Endodermal cell (in vitro differentiated cells): ENCODE results near the gene SESN3. TPM values are rescaled to one million over a fixed set of nuclear protein-coding genes. Genes with fewer than 3 reads are reported as not detected.

ENCODE experiments used
- DNase-seq: peaks from one replicate; pipeline ENCODE4 v3.0.0-alpha.2; 2017
- H3K27ac ChIP-seq: 2 replicates; pipeline ENCODE4 v1.5.1; 2013; ENCODE audit warnings: mild to moderate bottlenecking, low read depth, low read length, moderate library complexity
- H3K27me3 ChIP-seq: 2 replicates; pipeline ENCODE4 v1.6.1; 2013; ENCODE audit warnings: mild to moderate bottlenecking, low read length, moderate library complexity; ENCODE audit not compliant: insufficient read depth, control insufficient read depth, poor library complexity, severe bottlenecking
- H3K36me3 ChIP-seq: 2 replicates; pipeline ENCODE4 v1.7.0; 2013; ENCODE audit warnings: mild to moderate bottlenecking, low read length, moderate library complexity; ENCODE audit not compliant: control insufficient read depth, insufficient read depth
- H3K4me1 ChIP-seq: one replicate; pipeline ENCODE4 v1.7.0; 2013; ENCODE audit warnings: low read length; ENCODE audit not compliant: control insufficient read depth, insufficient read depth
- H3K4me3 ChIP-seq: 2 replicates; pipeline ENCODE4 v1.5.1; 2013; ENCODE audit warnings: mild to moderate bottlenecking, low read length, moderate library complexity
- H3K9ac ChIP-seq: 2 replicates; pipeline ENCODE4 v1.6.1; 2013; ENCODE audit warnings: mild to moderate bottlenecking, low read length, moderate library complexity; ENCODE audit not compliant: poor library complexity, severe bottlenecking; ENCODE audit errors: extremely low read depth
- H3K9me3 ChIP-seq: 2 replicates; pipeline ENCODE4 v1.6.1; 2013; ENCODE audit warnings: mild to moderate bottlenecking, low read length, moderate library complexity; ENCODE audit not compliant: control insufficient read depth
- H3K27ac Mint-ChIP-seq: 2 replicates; pipeline ENCODE4 v1.8.0; 2020; ENCODE audit warnings: mixed read lengths
- H3K27me3 Mint-ChIP-seq: 2 replicates; pipeline ENCODE4 v1.8.0; 2021; ENCODE audit warnings: mild to moderate bottlenecking, mixed read lengths; ENCODE audit not compliant: insufficient read depth
- H3K36me3 Mint-ChIP-seq: 2 replicates; pipeline ENCODE4 v1.8.0; 2020; ENCODE audit warnings: low read depth, mixed read lengths
- H3K4me1 Mint-ChIP-seq: 2 replicates; pipeline ENCODE4 v1.8.0; 2020; ENCODE audit warnings: mixed read lengths
- H3K4me3 Mint-ChIP-seq: 2 replicates; pipeline ENCODE4 v1.8.0; 2020; ENCODE audit warnings: mild to moderate bottlenecking, moderate library complexity, mixed read lengths
- H3K9me3 Mint-ChIP-seq: 2 replicates; pipeline ENCODE4 v1.8.0; 2020; ENCODE audit warnings: mild to moderate bottlenecking, mixed read lengths
- WGBS, 2 experiments: methylation state at CpG; one replicate each; pipeline versions ENCODE4 v1.1.5 to v1.1.7; 2013; ENCODE audit warnings: missing lambda C conversion rate in 2 of 2, mixed read lengths in 1 of 2; ENCODE audit not compliant: insufficient coverage in 1 of 2, insufficient read length in 1 of 2; 5-methylcytosine and 5-hydroxymethylcytosine counted together
- total RNA-seq, 2 donors: library from RNA; stranded (reverse); fragmentation: NEBNext Ultra II Directional in 1 of 2; extraction: Animal tissue kit (Norgen Biotek cat#: 25700) in 1 of 2; gene quantifications; 2 replicates in 1 of 2; 3 replicates in 1 of 2; pipeline ENCODE4 v1.2.1, GENCODE V29; 2021
- TF ChIP-seq, protein P1 (sequence below): fragments of 200-600 bp; sonication (generic); conservative IDR thresholded peaks from 2 replicates; pipeline ENCODE4 v1.5.0; 2021; ENCODE audit warnings: antibody characterized with exemption, mild to moderate bottlenecking

SESN3 gene
- total RNA-seq, 2 donors from 2014 or later, result 33.6 to 43.1 TPM

DNA sequence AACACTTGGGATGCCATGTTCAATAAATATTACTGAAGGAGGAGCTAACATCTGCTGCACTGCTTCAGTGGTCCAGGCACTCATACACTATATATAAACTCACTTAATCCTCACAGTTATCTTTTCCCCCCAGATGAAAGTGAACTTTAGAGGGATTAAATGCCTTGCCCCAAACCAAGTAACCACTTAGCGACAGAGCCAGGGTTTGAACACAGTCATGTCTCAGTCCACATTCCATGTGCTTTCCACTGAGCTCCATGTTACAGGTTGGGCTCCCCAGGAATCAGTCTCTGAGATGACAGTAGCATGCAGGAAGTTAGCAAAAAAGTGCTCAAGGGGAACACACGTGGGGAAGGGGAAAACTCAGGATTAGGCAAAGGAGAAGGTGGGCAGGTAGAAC is 82.1 kb downstream of the SESN3 start:
- H3K27me3 ChIP-seq, result peaks cover 50% of the 10 kb centered on the region

DNA sequence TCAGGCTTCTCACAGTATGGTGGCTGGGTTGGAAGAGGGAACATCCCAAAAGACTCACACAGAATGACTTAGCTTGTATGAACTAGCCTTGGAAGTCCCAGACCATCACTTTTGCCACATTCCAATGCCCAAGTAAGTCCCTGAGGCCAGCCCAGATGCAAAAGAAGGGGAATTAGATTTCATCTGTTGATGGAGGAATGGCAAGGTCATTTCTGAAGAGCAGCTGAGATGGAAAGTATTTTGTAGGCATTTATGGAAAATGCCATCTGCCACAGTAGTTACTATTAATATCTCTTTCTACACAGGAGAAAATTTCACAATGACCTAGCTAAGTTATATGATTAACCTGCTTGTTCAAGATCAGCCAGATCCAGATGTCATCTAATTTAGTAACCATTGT is 82.6 kb downstream of the SESN3 start:
- H3K27ac ChIP-seq, result no peak overlapping the region
- H3K4me1 Mint-ChIP-seq, result peaks cover 25% of the 10 kb centered on the region
- no peak for DNase-seq
- no peak overlapping the region for H3K4me3 Mint-ChIP-seq
- no peaks in the 10 kb centered on the region for H3K9me3 Mint-ChIP-seq
- H3K9me3 ChIP-seq, result no peaks in the 10 kb centered on the region
- peaks cover 61% of the 10 kb centered on the region for H3K27me3 Mint-ChIP-seq
- H3K9ac ChIP-seq, result no peak overlapping the region
- peaks cover 55% of the 10 kb centered on the region for H3K27me3 ChIP-seq
- no peaks in the 10 kb centered on the region for H3K36me3 ChIP-seq
- H3K4me3 ChIP-seq, result no peak overlapping the region
- no peak overlapping the region for H3K27ac Mint-ChIP-seq
- TF ChIP-seq, protein P1, sequence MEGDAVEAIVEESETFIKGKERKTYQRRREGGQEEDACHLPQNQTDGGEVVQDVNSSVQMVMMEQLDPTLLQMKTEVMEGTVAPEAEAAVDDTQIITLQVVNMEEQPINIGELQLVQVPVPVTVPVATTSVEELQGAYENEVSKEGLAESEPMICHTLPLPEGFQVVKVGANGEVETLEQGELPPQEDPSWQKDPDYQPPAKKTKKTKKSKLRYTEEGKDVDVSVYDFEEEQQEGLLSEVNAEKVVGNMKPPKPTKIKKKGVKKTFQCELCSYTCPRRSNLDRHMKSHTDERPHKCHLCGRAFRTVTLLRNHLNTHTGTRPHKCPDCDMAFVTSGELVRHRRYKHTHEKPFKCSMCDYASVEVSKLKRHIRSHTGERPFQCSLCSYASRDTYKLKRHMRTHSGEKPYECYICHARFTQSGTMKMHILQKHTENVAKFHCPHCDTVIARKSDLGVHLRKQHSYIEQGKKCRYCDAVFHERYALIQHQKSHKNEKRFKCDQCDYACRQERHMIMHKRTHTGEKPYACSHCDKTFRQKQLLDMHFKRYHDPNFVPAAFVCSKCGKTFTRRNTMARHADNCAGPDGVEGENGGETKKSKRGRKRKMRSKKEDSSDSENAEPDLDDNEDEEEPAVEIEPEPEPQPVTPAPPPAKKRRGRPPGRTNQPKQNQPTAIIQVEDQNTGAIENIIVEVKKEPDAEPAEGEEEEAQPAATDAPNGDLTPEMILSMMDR, result no peak
- H3K36me3 Mint-ChIP-seq, result no peaks in the 10 kb centered on the region
- no peaks in the 10 kb centered on the region for H3K4me1 ChIP-seq

More for the DNA sequence above, 82.1 kb downstream of the SESN3 start:
- 55 to 62% methylated on average over 2 of the region's 2 CpGs for WGBS, 2 experiments
- no peak for DNase-seq
- H3K9me3 ChIP-seq, result no peaks in the 10 kb centered on the region
- no peaks in the 10 kb centered on the region for H3K9me3 Mint-ChIP-seq
- H3K36me3 Mint-ChIP-seq, result no peaks in the 10 kb centered on the region
- peaks cover 56% of the 10 kb centered on the region for H3K27me3 Mint-ChIP-seq
- H3K4me1 Mint-ChIP-seq, result peaks cover 22% of the 10 kb centered on the region
- no peaks in the 10 kb centered on the region for H3K4me1 ChIP-seq
- no peak overlapping the region for H3K9ac ChIP-seq
- TF ChIP-seq, protein P1, result no peak
- no peak overlapping the region for H3K27ac ChIP-seq
- no peaks in the 10 kb centered on the region for H3K36me3 ChIP-seq
- H3K27ac Mint-ChIP-seq, result no peak overlapping the region
- no peak overlapping the region for H3K4me3 Mint-ChIP-seq
- H3K4me3 ChIP-seq, result no peak overlapping the region

DNA sequence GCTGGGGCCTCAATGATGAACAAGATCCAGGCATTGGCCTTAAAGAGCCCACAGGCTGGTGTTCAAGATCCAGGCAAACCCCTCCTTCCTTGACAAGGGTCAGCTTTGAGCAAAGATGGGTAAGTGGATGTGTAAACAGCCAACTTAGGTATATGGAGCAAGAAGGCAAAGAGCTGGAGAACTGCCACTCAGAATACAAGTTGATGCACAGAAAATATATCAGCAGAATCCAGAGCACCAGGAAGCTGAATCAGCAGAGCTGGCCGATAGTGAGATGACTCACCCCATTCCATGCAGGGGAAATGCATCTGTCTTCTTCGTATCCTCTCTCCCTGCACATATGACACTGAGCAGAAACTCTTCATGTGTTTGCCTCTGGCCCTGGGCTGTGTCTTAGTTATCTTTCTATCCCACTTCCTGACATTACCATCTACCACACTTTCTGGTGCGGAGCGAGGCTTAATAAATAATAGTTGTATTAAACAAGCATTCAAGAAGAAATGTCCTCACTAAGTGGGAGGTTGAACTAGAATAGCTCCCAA is 83.6 kb downstream of the SESN3 start:
- H3K27me3 Mint-ChIP-seq, result peaks cover 71% of the 10 kb centered on the region
- peaks cover 65% of the 10 kb centered on the region for H3K27me3 ChIP-seq
- H3K36me3 Mint-ChIP-seq, result no peaks in the 10 kb centered on the region
- no peak overlapping the region for H3K27ac ChIP-seq
- no peaks in the 10 kb centered on the region for H3K4me1 ChIP-seq
- TF ChIP-seq, protein P1, result no peak
- no peaks in the 10 kb centered on the region for H3K9me3 Mint-ChIP-seq
- DNase-seq, result no peak
- H3K9ac ChIP-seq, result no peak overlapping the region
- H3K36me3 ChIP-seq, result no peaks in the 10 kb centered on the region
- no peak overlapping the region for H3K4me3 ChIP-seq
- H3K9me3 ChIP-seq, result no peaks in the 10 kb centered on the region
- no peak overlapping the region for H3K4me3 Mint-ChIP-seq
- peaks cover 25% of the 10 kb centered on the region for H3K4me1 Mint-ChIP-seq
- 57 to 75% methylated on average over 2 of the region's 4 CpGs for WGBS, 2 experiments
- no peak overlapping the region for H3K27ac Mint-ChIP-seq
